T-helper 22 cell (primary cell): ENCODE measurements around the gene TBC1D30.
"Not testable (repeated sequence)": the region's sequence is repeated elsewhere in the genome, so short reads cannot be mapped to it uniquely, and the experiment has no call there.

Experiments
- DNase-seq: peaks from one replicate; pipeline ENCODE4 v3.0.0-alpha.2; 2020; ENCODE audit warnings: low read depth

Gene TBC1D30, protein sequence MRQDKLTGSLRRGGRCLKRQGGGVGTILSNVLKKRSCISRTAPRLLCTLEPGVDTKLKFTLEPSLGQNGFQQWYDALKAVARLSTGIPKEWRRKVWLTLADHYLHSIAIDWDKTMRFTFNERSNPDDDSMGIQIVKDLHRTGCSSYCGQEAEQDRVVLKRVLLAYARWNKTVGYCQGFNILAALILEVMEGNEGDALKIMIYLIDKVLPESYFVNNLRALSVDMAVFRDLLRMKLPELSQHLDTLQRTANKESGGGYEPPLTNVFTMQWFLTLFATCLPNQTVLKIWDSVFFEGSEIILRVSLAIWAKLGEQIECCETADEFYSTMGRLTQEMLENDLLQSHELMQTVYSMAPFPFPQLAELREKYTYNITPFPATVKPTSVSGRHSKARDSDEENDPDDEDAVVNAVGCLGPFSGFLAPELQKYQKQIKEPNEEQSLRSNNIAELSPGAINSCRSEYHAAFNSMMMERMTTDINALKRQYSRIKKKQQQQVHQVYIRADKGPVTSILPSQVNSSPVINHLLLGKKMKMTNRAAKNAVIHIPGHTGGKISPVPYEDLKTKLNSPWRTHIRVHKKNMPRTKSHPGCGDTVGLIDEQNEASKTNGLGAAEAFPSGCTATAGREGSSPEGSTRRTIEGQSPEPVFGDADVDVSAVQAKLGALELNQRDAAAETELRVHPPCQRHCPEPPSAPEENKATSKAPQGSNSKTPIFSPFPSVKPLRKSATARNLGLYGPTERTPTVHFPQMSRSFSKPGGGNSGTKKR

DNA sequence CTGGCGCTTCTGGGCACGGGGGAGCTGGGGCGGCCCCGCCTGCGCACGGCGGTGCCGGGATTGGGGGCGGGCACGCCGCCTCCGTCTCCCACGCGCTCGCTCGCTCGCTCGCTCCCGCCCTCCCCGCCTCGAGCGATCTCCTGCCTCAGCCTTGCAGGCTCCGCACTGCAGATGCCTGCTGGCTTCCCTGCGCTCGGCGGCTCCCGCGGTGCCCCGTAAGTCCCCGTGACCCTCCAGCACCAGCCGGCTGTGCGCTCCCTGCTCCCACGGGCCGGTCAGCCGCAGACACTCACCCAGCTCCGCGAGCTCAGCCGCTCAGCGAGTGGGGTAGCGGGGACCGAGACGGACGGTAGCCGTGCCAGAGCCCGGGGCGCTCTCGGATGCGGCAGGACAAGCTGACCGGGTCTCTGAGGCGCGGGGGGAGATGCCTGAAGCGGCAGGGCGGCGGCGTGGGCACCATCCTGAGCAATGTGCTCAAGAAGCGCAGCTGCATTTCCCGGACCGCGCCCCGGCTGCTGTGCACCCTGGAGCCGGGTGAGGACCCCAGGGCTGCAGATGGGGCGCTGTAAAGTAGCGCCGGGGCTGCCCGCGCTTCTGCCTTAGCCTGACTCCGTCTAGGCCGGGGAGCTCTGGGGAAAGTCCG lies at the start of gene TBC1D30:
TSS of gene TBC1D30 (plus strand) at position 148 of the 643 bp plus-strand sequence. CDS start at position 381, 233 bp downstream.
- no peak for DNase-seq

DNA sequence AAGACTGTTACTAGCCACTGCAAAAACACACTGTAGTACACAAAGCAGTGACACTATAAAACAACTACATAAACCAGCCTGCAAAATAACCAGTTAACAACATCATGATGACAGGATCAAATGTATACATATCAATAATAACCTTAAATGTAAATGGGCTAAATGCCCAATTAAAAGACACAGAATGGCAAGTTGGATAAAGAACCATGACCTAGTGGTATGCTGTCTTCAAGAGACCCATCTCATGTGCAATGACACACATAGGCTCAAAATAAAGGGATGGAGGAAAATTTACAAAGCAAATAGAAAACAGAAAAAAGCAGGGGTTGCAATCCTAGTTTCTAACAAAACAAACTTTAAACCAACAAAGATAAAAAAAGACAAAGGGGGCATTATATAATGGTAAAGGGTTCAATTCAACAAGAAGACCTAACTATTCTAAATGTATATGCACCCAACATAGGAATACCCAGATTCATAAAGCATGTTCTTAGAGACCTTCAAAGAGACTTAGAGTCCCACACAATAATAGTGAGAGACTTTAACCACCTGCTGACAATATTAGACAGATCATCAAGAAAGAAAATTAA lies 49.2 kb upstream of the TBC1D30 start:
- not testable (repeated sequence) for DNase-seq

DNA sequence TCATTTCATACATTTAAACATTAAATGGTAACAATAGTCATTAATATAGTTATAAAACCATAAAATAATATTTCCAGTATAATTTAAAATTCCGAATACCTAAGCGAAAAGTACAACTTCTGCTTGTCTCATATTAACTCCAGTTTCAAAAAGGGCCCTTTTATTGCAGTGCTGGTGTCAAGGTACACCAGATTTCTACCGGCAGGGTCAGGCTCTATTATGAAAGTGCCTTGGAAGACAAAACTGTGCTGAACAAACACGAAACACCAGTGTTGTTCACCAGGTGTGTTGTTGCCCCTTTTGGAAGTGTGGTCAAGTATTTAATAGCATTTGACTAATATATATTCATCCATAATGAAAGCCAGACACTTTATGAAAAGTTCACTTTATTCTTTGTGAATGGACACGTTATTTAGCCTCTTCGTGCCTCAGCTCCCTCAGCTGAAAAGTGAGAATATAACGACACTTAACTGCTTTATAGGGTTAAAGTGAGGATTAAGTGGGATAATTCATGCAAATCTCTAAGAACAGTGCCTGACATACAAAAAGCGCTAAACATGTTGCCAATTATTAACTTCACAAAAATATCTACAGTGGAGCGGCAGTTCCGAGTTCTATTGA lies 45.0 kb upstream of the TBC1D30 start:
- no peak for DNase-seq

DNA sequence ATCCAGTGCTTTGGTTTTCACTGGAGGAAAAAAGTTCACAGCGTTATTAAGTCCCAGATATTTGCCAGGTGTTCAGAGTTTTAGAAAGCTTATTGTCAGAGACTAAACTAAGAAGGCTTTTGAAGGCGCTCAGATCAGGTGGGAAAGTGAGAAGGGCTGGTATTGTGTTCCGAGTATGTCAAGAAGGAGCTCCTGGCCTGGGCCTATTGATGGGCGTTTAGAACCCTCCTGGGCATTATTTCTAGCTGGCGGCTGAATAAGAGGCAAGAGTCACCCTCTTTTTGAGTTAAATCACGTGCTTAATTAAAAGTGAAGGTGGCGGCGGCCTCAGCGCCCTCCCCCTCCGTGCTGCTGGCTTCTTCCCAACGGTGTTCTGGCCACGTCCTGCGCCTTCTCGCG lies 44.3 kb upstream of the TBC1D30 start:
- no peak for DNase-seq

DNA sequence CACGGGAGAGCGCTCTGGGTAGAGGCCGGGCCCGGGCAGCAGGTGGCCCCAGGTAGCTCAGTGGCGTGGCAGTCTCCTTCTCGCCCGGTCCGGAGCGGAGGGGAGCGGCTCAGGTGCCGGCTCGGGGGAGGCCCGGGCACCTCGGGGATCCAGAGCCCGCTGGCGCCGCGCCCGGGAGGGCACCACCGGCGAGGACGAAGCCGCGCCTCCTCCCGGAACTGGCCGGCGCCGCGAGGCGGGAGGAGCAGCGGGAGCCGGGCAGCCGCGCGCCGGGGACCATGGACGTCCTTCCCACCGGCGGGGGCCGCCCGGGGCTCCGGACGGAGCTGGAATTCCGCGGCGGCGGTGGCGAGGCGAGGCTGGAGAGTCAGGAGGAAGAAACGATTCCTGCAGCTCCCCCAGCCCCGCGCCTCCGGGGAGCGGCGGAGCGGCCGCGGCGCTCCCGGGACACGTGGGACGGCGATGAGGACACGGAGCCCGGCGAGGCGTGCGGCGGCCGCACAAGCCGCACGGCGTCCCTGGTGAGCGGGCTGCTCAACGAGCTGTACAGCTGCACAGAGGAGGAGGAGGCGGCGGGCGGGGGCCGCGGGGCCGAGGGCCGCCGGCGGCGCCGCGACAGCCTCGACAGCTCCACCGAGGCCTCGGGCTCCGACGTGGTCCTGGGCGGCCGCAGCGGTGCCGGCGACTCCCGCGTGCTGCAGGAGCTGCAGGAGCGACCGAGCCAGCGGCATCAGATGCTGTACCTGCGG lies 43.7 kb upstream of the TBC1D30 start:
- no peak for DNase-seq

DNA sequence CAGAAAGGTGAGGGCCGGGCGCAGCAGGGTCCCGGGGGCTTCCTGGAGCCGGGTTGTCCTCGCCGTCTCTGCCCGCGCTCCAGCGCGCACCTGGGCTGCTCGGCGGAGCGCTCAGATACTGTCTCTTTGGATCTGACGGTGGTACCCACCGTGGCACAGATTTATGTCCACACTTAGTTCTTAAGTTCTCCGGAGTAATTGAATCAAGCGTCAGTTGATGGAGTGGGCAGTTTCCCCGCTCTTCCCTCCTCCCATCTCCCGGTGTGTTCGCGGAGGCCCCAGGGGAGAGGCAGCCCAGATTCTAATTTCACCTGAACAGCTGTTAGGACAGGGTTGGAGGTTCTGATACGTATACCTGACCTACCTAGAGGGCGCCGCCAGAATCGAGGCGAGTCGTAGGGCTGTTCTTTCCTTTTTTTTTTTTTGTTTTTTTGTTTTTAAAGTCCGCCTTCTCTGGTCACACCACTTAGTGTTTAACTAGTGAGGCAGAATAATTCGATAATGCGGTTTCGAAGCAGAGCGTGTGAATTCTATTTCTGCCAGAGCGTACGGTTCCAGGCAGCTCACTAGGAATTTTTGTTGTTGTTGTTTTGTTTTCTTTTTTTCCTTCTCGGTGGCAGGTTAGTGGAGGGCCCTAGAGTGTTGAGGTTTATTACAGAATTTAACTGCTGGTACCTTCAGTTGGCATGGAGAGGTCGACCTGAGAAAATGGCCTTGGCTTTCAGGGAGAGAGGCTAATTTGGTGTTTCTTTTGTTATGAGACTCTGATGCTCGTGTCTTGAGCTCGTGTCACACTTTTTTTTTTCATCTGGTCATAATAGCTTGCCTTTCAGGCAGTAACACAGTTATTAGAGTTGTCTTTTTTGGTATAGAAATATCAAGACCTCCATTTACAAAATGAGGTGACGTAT lies 42.9 kb upstream of the TBC1D30 start:
- DNase-seq: no peak

DNA sequence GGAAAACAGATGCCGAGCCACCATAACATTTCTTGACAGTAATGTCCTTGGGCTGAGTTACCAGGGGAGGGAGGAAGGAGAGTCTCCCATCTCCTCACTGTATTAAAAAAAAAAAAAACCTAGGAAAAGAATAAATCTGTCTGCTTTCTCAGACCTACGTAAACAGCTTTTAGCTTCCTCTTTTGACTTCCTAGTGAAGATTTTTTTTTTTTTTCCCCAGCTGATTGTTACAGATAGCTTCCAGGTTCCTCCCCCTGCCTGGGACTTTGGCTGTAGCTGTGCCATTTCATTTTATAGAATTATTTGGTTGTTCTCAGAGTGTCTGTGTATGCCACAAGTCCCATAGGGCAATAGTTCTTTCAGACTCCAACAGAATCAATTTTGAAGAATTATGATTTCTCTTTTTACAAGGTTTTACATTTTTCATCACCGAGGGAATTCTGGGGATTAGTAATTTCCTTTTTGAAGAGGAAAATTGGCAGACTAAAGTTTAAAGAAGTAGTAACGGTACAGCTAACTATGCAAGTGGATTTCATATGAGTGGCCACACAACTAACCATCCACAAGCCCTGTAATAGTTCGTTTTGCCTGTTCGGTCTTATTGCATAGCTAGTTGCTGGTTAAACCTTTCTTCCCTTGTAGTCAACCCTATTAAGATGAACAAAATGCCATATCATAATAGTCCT lies 42.1 kb upstream of the TBC1D30 start:
- DNase-seq: no peak

DNA sequence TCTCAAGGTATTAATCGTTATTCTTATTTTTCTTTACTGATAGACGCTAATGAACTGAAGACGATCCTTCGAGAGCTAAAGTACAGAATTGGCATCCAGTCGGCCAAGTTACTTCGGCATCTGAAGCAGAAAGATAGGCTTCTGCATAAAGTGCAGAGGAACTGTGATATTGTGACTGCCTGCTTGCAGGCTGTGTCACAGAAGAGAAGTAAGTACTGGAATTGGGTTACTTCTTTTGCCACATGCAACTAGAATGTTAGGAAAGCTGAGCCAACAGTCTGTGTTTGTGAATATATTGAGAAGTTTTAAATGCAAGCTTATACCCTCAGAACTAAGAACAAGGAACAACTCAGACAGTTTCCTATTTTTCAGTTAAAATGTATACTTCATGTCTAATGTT lies 38.6 kb upstream of the TBC1D30 start:
- DNase-seq: no peak

DNA sequence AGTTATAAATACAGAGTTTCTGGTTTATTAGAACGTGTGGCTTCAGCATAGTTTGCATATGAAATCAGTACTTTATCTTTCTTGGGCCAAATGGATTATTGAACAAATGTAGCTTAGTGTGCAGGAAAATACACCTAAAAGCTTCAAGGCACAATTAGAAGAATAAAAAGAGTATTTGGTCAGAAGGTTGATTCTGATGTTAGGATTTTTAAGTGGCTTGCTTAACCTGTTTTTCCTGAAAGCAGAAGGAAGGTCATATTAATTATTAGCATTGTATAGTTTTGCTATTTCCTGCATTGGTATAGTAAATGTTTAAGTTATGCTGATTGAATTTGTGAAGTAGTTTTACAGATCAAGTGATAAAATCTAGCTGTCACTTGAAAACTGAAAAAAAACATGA lies 34.3 kb upstream of the TBC1D30 start:
- no peak for DNase-seq

DNA sequence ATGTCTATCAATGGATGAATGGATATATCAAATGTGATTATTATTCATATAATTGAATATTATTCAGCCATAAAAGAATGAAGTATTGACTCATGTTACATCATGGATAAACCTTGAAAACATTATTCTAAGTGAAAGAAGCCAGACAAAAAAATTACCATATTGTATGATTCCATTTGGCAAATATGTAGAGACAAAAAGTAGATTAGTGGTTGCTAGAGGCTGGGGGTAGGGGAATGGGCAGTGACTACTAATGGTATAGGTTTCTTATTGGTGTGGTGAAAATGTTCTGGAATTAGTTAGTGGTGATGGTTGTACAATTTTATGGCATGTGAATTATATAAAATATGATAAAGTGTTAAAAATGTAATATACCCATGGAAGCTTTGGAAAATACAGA lies 33.4 kb upstream of the TBC1D30 start:
- DNase-seq: no peak

DNA sequence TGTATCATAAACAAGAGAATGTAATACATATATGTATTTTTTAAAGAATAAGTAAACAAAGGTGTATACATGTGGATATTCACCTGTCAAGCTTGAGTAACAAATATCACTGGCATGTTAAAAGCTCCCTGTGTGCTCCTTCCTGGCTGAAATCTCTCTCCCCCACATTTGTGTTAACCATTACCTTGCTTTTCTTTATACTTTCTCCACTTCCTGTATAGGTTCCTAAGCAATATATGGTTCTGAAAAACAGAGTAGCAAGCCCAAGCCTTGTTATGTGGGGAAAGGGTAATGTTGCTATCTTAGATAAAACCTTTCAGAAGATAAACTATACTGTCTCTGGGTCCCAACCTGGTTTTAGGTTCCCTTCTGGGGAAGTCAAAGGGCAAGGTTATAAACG lies 32.3 kb upstream of the TBC1D30 start:
- DNase-seq: no peak

DNA sequence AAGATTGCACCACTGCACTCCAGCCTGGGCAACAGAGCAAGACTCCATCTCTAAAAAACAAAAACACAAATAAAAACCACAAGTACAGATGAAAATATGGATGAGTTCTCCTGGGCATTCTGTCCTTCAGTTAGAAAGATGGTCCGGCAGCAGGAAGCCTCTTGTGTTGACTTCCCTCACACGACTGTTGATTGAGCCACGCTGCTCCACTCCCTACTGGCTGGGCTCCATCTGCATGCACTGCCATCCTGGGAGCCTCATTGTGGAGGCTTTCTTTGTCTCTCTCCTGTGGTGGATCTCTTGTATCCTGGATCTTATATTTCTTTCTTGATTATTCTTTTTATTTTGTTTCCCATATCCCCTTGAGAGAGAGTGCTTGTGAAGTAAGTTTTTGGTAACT lies 30.8 kb upstream of the TBC1D30 start:
- no peak for DNase-seq

DNA sequence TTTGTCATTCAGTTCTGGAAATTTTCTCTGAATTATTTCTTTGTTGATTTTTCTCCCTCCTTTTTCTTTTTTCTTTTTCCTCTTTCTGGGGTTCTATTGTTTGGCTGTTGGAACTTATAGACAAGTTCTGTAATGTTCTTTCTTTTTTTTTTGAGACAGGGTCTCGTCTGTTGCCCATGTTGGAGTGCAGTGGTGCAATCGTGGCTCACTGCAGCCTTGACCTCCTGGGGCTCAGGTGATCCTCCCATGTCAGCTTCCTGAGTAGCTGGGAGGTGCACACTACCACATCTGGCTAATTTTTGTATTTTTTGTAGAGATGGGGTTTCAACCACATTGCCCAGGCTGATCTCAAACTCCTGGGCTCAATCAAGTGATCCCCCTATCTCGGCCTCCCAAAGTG lies 30.1 kb upstream of the TBC1D30 start:
- no peak for DNase-seq

DNA sequence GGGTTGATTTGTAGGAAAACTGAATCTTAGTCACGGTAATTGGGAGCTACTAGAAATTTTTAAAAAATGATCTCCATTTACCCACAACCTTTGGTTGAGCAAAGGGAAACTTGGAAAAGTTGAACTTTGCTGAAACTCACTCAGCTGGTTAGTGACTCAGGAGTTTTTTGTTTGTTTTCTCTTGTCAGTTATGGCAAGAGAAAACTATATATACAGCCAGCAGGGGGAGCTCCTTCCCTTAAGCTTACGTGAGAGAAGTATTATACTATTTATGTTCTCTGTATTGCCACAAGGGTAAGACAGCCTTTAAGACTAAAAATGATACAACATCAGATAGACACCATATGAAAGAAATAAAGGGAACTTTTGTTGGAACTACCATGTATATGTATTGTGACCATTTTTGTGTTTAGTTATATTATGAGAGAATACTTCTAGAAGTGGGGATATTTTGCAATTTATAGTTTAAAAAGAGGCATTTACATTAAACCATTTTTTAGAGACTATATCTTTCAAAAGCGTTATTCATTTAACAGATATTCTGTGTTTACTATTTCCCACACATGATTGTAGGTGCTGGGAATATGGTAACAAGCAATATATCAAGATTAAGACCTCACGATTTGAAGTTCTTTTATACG lies 28.1 kb upstream of the TBC1D30 start:
- DNase-seq: no peak

DNA sequence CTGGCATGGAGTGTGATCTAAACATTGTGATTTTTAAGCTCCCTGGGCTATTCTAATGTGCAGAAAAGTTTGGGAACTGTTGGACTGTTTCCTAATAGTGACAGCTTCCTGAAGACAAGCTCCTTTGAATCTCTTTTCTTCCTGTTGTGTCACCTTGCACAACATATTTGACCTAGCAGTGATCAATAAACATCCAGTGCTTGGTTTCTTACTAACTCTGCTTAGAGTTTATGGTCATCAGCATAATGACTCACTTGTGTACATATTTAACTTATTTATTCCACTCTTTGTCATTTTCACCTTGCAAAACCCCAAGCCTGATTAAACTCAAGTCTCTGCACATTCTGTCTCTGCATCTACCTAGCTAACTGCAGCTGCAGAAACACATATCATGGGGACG lies 27.3 kb upstream of the TBC1D30 start:
- DNase-seq: no peak

DNA sequence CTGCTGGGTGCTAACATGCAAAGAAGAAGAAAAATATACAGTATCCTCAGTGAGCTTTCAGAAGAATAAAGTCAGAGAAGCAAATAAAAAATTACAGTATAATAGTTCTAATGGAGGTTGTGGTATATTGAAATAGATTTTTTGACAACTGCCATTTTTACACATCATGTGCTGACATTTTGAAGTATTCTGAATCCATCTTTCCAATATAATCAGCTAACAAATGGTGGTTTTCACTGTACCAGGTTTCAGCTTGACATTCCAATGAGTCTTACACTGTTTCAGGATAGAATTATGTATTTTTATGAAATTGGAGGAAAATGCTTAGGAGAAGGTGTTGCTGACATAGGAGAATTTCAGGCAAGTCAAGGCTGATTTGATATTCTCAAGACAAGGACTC lies 26.3 kb upstream of the TBC1D30 start:
- no peak for DNase-seq

DNA sequence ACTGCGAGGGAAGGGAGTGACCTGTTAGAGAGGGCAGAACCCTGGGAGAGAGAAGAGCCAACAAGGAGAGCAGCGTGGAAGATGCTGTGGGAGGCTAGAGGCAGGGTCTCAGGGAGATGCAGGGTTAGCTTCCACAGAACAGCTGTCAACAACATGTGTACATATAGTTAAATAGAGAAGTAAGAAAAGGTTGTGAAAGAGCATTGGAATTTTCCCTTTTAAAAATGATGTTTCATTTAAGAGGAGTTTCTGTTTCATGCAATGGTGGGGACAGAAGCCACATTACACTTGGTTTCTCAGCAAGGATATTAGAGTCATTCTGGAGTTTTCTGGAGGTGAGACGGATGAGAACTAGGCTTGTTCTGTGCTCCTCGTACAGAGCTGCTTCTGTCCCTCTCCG lies 23.8 kb upstream of the TBC1D30 start:
- no peak for DNase-seq

DNA sequence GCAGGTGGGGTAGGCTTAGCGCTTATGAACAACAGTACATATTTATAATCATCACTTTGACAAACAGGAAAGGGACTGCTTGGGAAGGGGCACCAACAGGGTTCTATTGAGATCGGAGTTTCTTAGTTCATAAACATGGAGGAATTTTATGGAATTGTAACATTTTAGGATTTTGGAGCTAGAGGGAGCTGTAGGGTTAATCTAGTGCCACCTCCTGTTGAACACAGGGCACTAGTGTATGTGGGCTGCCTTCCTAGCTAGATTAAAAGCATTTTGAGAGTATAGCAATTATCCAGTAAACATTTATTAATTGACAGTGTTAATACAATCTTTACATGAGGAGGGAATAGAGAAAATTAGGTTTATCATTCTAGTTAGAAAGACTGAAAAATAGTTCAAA lies 23.1 kb upstream of the TBC1D30 start:
- DNase-seq: no peak

DNA sequence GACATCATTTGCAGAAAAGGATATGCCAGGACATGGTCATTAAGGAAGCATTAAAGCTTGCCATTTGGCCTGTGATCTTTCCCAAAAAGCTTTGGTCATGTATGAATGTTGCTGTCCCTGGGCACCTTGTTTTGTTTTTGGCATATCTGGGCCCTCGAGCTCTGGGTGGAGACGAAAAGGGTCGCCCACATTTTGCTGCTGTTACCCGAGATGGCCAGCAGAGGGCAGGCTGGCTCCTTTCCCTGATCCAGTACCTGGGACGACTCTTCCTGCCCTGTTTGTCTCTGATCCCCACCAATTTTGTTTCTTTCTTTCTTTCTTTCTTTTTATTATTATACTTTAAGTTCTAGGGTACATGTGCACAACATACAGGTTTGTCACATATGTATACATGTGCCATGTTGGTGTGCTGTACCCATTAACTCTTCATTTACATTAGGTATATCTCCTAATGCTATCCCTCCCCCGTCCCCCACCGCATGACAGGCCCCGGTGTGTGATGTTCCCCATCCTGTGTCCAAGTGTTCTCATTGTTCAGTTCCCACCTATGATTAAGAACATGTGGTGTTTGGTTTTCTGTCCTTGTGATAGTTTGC lies 22.2 kb upstream of the TBC1D30 start:
- not testable (repeated sequence) for DNase-seq
